Neural cell (in vitro differentiated cells): Measurements from ENCODE around the gene SLC51A. TPM values are rescaled to one million over a fixed set of nuclear protein-coding genes. Genes with fewer than 3 reads are reported as not detected.

Source experiments
- H2AFZ ChIP-seq: fragments of 200-600, 300-800 bp; sonication (generic), shearing (Covaris generic); 2 replicates; pipeline ENCODE4 v1.6.0; 2014; ENCODE audit warnings: low read depth, mild to moderate bottlenecking, antibody characterized with exemption, low read length, moderate library complexity
- H3F3A ChIP-seq: fragments of 200-600 bp; shearing (Covaris generic); 2 replicates; pipeline ENCODE4 v1.6.1; 2016; ENCODE audit warnings: mild to moderate bottlenecking, moderate library complexity, mixed read lengths, antibody characterized with exemption, low read length; ENCODE audit not compliant: insufficient read depth, poor library complexity, severe bottlenecking
- H3K27ac ChIP-seq: fragments of 200-600, 300-800 bp; sonication (generic), shearing (Covaris generic); 2 replicates; pipeline ENCODE4 v1.5.1; 2014; ENCODE audit warnings: mild to moderate bottlenecking, low read length, moderate library complexity
- H3K27me3 ChIP-seq: fragments of 300-800, 200-600 bp; sonication (generic), shearing (Covaris generic); 2 replicates; pipeline ENCODE4 v1.6.0; 2014; ENCODE audit warnings: mild to moderate bottlenecking, low read depth, low read length, moderate library complexity; ENCODE audit not compliant: insufficient read depth
- H3K36me3 ChIP-seq: fragments of 300-800, 200-600 bp; sonication (generic), shearing (Covaris generic); 2 replicates; pipeline ENCODE4 v1.5.1; 2014; ENCODE audit warnings: mild to moderate bottlenecking, antibody characterized with exemption, low read length, moderate library complexity; ENCODE audit not compliant: insufficient read depth
- H3K4me2 ChIP-seq: fragments of 300-800, 200-600 bp; sonication (generic), shearing (Covaris generic); 2 replicates; pipeline ENCODE4 v1.6.0; 2014; ENCODE audit warnings: mild to moderate bottlenecking, low read length
- H3K4me3 ChIP-seq: fragments of 300-800, 200-600 bp; sonication (generic), shearing (Covaris generic); 2 replicates; pipeline ENCODE4 v1.5.1; 2014; ENCODE audit warnings: mild to moderate bottlenecking, low read length, moderate library complexity
- H3K79me2 ChIP-seq: fragments of 200-600 bp; shearing (Covaris generic); replicated peaks from 2 replicates; pipeline ENCODE4 v1.6.0; 2014; ENCODE audit warnings: mild to moderate bottlenecking, low read length, moderate library complexity; ENCODE audit not compliant: insufficient read depth
- H3K9ac ChIP-seq: fragments of 300-800, 200-600 bp; sonication (generic), shearing (Covaris generic); 2 replicates; pipeline ENCODE4 v1.6.1; 2016; ENCODE audit warnings: mild to moderate bottlenecking, low read length, mixed read lengths
- H3K9me2 ChIP-seq: fragments of 200-600 bp; shearing (Covaris generic); 2 replicates; pipeline ENCODE4 v1.6.1; 2016; ENCODE audit warnings: mild to moderate bottlenecking, low read length, mixed read lengths; ENCODE audit not compliant: insufficient read depth
- H3K9me3 ChIP-seq: fragments of 200-600, 300-800 bp; sonication (generic), shearing (Covaris generic); 2 replicates; pipeline ENCODE4 v1.6.1; 2016; ENCODE audit warnings: mild to moderate bottlenecking, mixed run types, low read length, moderate library complexity, mixed read lengths
- H4K20me1 ChIP-seq: fragments of 200-600 bp; shearing (Covaris generic); 2 replicates; pipeline ENCODE4 v1.6.1; 2016; ENCODE audit warnings: mild to moderate bottlenecking, mixed run types; ENCODE audit not compliant: insufficient read depth
- EP300 ChIP-seq: fragments of 450-650 bp; conservative IDR thresholded peaks from 2 replicates; pipeline ENCODE4 v1.6.1; 2014; ENCODE audit warnings: antibody characterized with exemption, mild to moderate bottlenecking, moderate library complexity; ENCODE audit not compliant: poor library complexity, severe bottlenecking
- EZH2 ChIP-seq: fragments of 200-600, 300-800 bp; shearing (Covaris generic), sonication (generic); IDR thresholded peaks from 2 replicates; pipeline ENCODE4 v1.6.1; 2014; ENCODE audit warnings: antibody characterized with exemption, low read length, borderline replicate concordance, mild to moderate bottlenecking; ENCODE audit not compliant: insufficient read depth, poor library complexity, severe bottlenecking
- MXI1 ChIP-seq: fragments of 450-650 bp; conservative IDR thresholded peaks from 2 replicates; pipeline ENCODE4 v1.6.1; 2014; ENCODE audit warnings: antibody characterized with exemption, mild to moderate bottlenecking; ENCODE audit not compliant: poor library complexity, severe bottlenecking
- POLR2AphosphoS5 ChIP-seq: IDR thresholded peaks from 2 replicates; pipeline ENCODE4 v1.6.1; 2012
- RAD21 ChIP-seq: fragments of 450-650 bp; conservative IDR thresholded peaks from 2 replicates; pipeline ENCODE4 v1.6.1; 2014; ENCODE audit warnings: antibody characterized with exemption, mild to moderate bottlenecking, moderate library complexity
- SMC3 ChIP-seq: fragments of 450-650 bp; conservative IDR thresholded peaks from 2 replicates; pipeline ENCODE4 v1.6.1; 2014; ENCODE audit warnings: antibody characterized with exemption, mild to moderate bottlenecking, moderate library complexity; ENCODE audit not compliant: poor library complexity
- TAF1 ChIP-seq: IDR thresholded peaks from 2 replicates; pipeline ENCODE4 v1.6.1; 2012; ENCODE audit warnings: low read depth
- polyA plus RNA-seq: library from polyadenylated mRNA; depleted of rRNA; stranded (reverse); fragments of >200 nt; gene quantifications from 2 replicates; pipeline ENCODE4 v1.2.3, GENCODE V29; 2014
- TF ChIP-seq, protein P1 (sequence below): IDR thresholded peaks from 2 replicates; pipeline ENCODE4 v1.6.1; 2012; ENCODE audit warnings: borderline replicate concordance
- TF ChIP-seq, protein P2 (sequence below): fragments of 450-650 bp; IDR thresholded peaks from 2 replicates; pipeline ENCODE4 v1.5.1; 2014; ENCODE audit warnings: antibody characterized with exemption, mild to moderate bottlenecking, moderate library complexity; ENCODE audit not compliant: poor library complexity, severe bottlenecking

Gene SLC51A
- polyA plus RNA-seq, 1 donor from 2014 or later = not detected

DNA sequence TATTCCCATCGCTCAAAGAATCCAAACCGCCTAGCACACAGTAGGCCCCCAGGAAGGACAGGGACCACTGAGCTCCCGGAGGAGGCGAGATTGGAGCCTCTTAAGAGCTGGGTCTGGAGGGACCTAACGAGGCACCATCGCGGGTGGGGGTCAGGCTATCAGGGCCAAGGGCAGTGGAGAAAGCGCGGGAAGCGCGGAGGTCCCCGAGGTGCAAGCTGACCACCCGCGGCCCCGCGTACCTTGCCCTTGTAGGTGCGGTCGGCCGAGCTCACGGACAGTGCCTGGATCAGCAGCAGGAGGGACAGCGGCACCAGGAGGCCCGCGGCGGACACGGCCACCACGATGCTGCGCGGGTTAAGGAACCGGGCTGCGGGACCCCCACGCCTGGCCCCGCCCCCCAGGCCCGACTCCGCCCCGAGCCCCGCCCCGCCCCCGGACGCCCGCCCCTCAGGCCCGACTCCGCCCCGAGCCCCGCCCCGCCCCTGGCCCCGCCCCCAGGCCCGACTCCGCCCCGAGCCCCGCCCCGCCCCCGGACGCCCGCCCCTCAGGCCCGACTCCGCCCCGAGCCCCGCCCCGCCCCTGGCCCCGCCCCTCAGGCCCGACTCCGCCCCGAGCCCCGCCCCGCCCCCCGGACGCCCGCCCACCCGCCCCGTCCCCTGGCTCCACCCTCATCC, 9.0 kb upstream of the SLC51A start:
- Histone ChIP-seq H3F3A (no peaks in the 10 kb centered on the region), H3K9ac (no peak overlapping the region), H3K4me3 (peak overlapping the region; percentile 50)

DNA sequence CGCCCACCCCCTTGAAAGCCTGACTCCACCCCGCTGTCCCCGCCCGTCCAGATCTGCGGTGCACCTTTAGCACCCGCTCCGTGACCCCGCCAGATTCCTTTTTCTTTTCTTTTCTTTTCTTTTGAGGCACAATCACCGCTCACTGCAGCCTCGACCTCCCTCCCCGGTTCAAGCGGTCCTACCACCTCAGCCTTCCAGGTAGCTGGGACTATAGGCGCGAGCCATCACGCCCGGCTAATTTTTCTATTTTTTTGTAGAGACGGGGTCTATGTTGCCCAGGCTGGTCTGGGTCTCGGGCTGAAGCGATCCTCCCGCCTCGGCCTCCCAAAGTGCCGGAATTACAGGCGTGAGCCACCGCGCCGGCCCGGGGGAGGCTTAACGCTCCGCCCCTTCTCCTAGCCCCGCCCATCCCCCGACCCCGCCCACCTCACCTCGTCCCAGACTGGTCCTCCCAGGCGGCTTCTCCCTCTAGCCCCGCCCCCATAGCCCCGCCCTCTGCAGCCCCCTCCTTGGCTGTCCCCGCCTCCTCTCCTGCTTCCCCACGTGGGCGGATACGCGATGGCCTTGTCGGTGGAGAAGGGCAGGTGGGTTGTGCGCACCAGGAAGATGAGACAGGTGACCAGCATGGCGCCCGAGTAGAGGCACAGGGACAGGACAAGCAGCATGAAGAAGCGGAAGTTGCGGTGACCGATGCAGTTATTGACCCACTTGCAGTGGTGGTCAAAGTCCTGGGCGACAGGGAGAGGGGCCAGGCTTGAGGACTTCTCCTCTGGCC, 8.3 kb upstream of the SLC51A start:
- H3K27ac ChIP-seq = no peak overlapping the region
- H3F3A ChIP-seq = no peaks in the 10 kb centered on the region
- H4K20me1 ChIP-seq = no peaks in the 10 kb centered on the region
- H3K4me3 ChIP-seq = no peak overlapping the region
- H3K36me3 ChIP-seq = no peaks in the 10 kb centered on the region
- H3K9me2 ChIP-seq = no peaks in the 10 kb centered on the region
- no peak overlapping the region for H3K4me2 ChIP-seq
- no peaks in the 10 kb centered on the region for H3K9me3 ChIP-seq
- H2AFZ ChIP-seq = no peak overlapping the region
- H3K27me3 ChIP-seq = no peaks in the 10 kb centered on the region
- H3K79me2 ChIP-seq = no peaks in the 10 kb centered on the region
- no peak overlapping the region for H3K9ac ChIP-seq
- TF ChIP-seq, protein P1, sequence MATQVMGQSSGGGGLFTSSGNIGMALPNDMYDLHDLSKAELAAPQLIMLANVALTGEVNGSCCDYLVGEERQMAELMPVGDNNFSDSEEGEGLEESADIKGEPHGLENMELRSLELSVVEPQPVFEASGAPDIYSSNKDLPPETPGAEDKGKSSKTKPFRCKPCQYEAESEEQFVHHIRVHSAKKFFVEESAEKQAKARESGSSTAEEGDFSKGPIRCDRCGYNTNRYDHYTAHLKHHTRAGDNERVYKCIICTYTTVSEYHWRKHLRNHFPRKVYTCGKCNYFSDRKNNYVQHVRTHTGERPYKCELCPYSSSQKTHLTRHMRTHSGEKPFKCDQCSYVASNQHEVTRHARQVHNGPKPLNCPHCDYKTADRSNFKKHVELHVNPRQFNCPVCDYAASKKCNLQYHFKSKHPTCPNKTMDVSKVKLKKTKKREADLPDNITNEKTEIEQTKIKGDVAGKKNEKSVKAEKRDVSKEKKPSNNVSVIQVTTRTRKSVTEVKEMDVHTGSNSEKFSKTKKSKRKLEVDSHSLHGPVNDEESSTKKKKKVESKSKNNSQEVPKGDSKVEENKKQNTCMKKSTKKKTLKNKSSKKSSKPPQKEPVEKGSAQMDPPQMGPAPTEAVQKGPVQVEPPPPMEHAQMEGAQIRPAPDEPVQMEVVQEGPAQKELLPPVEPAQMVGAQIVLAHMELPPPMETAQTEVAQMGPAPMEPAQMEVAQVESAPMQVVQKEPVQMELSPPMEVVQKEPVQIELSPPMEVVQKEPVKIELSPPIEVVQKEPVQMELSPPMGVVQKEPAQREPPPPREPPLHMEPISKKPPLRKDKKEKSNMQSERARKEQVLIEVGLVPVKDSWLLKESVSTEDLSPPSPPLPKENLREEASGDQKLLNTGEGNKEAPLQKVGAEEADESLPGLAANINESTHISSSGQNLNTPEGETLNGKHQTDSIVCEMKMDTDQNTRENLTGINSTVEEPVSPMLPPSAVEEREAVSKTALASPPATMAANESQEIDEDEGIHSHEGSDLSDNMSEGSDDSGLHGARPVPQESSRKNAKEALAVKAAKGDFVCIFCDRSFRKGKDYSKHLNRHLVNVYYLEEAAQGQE = no peak
- TF ChIP-seq TAF1 = no peak
- TF ChIP-seq POLR2AphosphoS5 = no peak
- TF ChIP-seq EP300 = no peak
- TF ChIP-seq RAD21 = no peak
- TF ChIP-seq, protein P2, sequence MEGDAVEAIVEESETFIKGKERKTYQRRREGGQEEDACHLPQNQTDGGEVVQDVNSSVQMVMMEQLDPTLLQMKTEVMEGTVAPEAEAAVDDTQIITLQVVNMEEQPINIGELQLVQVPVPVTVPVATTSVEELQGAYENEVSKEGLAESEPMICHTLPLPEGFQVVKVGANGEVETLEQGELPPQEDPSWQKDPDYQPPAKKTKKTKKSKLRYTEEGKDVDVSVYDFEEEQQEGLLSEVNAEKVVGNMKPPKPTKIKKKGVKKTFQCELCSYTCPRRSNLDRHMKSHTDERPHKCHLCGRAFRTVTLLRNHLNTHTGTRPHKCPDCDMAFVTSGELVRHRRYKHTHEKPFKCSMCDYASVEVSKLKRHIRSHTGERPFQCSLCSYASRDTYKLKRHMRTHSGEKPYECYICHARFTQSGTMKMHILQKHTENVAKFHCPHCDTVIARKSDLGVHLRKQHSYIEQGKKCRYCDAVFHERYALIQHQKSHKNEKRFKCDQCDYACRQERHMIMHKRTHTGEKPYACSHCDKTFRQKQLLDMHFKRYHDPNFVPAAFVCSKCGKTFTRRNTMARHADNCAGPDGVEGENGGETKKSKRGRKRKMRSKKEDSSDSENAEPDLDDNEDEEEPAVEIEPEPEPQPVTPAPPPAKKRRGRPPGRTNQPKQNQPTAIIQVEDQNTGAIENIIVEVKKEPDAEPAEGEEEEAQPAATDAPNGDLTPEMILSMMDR = no peak
- TF ChIP-seq MXI1 = no peak
- no peak for TF ChIP-seq EZH2

More for the DNA sequence above, 9.0 kb upstream of the SLC51A start:
- Histone ChIP-seq H3K79me2 (no peaks in the 10 kb centered on the region), H3K9me2 (no peaks in the 10 kb centered on the region), H3K4me2 (no peak overlapping the region), H3K9me3 (no peaks in the 10 kb centered on the region), H4K20me1 (no peaks in the 10 kb centered on the region), H3K36me3 (no peaks in the 10 kb centered on the region), H3K27me3 (no peaks in the 10 kb centered on the region), H2AFZ (no peak overlapping the region), H3K27ac (no peak overlapping the region)
- no peak for TF ChIP-seq TAF1
- TF ChIP-seq, protein P1 = no peak
- TF ChIP-seq EP300 = no peak
- no peak for TF ChIP-seq EZH2
- TF ChIP-seq POLR2AphosphoS5 = no peak
- no peak for TF ChIP-seq RAD21
- TF ChIP-seq SMC3 = no peak
- TF ChIP-seq, protein P2 = no peak
- TF ChIP-seq MXI1 = no peak
